NCI-H2171 (cell line): ENCODE measurements around the gene GNA12.
"Not testable (repeated sequence)": the region's sequence is repeated elsewhere in the genome, so short reads cannot be mapped to it uniquely, and the experiment has no call there.

Experiments used
- DNase-seq: peaks from one replicate; lab custom pipeline; 2025; lab: John Stamatoyannopoulos, UW

GNA12 gene

GRCh38 chr7:2710901-2711551 lies 133.1 kb downstream of the GNA12 start:
- DNase-seq, result no peak

GRCh38 chr7:2710286-2710655 lies 133.8 kb downstream of the GNA12 start:
- DNase-seq, result no peak

- DNase-seq, result no peak
These were observed 134.4 kb downstream of the GNA12 start for GRCh38 chr7:2709553-2710285.

GRCh38 chr7:2708547-2709310 lies 135.4 kb downstream of the GNA12 start:
- no peak for DNase-seq

- DNase-seq, result no peak
These were observed 136.1 kb downstream of the GNA12 start for GRCh38 chr7:2708041-2708440.

GRCh38 chr7:2707481-2707880 lies 136.6 kb downstream of the GNA12 start:
- DNase-seq, result no peak

GRCh38 chr7:2706685-2707126 lies 137.4 kb downstream of the GNA12 start:
- DNase-seq, result no peak

GRCh38 chr7:2705371-2706096 lies 138.6 kb downstream of the GNA12 start:
- DNase-seq, result no peak

- DNase-seq, result no peak
These were observed 141.5 kb downstream of the GNA12 start for GRCh38 chr7:2702594-2702957.

GRCh38 chr7:2701832-2702593 lies 142.1 kb downstream of the GNA12 start:
- no peak for DNase-seq

- DNase-seq, result no peak
These were observed 142.7 kb downstream of the GNA12 start for GRCh38 chr7:2701424-2701823.

GRCh38 chr7:2700141-2700850 lies 143.8 kb downstream of the GNA12 start:
- DNase-seq, result no peak

- no peak for DNase-seq
These were observed 144.9 kb downstream of the GNA12 start for GRCh38 chr7:2699289-2699620.

GRCh38 chr7:2698581-2699288 lies 145.4 kb downstream of the GNA12 start:
- no peak for DNase-seq

GRCh38 chr7:2694122-2694436 lies 150.0 kb downstream of the GNA12 start:
- DNase-seq, result not testable (repeated sequence)

- not testable (repeated sequence) for DNase-seq
These were observed 150.5 kb downstream of the GNA12 start for GRCh38 chr7:2693420-2694121.

- no peak for DNase-seq
These were observed 151.6 kb downstream of the GNA12 start for GRCh38 chr7:2692543-2692942.

- DNase-seq, result not testable (repeated sequence)
These were observed 152.1 kb downstream of the GNA12 start for GRCh38 chr7:2691932-2692439.

GRCh38 chr7:2691011-2691707 lies 152.9 kb downstream of the GNA12 start:
- no peak for DNase-seq
